Measurements from ENCODE around the gene KCNIP1.

- TF ChIP-seq, protein P1, sequence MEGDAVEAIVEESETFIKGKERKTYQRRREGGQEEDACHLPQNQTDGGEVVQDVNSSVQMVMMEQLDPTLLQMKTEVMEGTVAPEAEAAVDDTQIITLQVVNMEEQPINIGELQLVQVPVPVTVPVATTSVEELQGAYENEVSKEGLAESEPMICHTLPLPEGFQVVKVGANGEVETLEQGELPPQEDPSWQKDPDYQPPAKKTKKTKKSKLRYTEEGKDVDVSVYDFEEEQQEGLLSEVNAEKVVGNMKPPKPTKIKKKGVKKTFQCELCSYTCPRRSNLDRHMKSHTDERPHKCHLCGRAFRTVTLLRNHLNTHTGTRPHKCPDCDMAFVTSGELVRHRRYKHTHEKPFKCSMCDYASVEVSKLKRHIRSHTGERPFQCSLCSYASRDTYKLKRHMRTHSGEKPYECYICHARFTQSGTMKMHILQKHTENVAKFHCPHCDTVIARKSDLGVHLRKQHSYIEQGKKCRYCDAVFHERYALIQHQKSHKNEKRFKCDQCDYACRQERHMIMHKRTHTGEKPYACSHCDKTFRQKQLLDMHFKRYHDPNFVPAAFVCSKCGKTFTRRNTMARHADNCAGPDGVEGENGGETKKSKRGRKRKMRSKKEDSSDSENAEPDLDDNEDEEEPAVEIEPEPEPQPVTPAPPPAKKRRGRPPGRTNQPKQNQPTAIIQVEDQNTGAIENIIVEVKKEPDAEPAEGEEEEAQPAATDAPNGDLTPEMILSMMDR (IDR thresholded peaks at IDR 0.05), result no peak
- TF ChIP-seq, protein P2, sequence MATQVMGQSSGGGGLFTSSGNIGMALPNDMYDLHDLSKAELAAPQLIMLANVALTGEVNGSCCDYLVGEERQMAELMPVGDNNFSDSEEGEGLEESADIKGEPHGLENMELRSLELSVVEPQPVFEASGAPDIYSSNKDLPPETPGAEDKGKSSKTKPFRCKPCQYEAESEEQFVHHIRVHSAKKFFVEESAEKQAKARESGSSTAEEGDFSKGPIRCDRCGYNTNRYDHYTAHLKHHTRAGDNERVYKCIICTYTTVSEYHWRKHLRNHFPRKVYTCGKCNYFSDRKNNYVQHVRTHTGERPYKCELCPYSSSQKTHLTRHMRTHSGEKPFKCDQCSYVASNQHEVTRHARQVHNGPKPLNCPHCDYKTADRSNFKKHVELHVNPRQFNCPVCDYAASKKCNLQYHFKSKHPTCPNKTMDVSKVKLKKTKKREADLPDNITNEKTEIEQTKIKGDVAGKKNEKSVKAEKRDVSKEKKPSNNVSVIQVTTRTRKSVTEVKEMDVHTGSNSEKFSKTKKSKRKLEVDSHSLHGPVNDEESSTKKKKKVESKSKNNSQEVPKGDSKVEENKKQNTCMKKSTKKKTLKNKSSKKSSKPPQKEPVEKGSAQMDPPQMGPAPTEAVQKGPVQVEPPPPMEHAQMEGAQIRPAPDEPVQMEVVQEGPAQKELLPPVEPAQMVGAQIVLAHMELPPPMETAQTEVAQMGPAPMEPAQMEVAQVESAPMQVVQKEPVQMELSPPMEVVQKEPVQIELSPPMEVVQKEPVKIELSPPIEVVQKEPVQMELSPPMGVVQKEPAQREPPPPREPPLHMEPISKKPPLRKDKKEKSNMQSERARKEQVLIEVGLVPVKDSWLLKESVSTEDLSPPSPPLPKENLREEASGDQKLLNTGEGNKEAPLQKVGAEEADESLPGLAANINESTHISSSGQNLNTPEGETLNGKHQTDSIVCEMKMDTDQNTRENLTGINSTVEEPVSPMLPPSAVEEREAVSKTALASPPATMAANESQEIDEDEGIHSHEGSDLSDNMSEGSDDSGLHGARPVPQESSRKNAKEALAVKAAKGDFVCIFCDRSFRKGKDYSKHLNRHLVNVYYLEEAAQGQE (IDR thresholded peaks at IDR 0.05; ENCODE audit: insufficient read depth in 1 of 2, low read depth in 2 of 2, low read length in 1 of 2), result no peak
- TF ChIP-seq POLR2AphosphoS5 (IDR thresholded peaks at IDR 0.05; ENCODE audit: low read depth, low read length), result no peak
Measured at GRCh38 chr5:170546282-170546681, 42.5 kb downstream of the KCNIP1 start.

Data from Panc1 (cell line).